Esophagus squamous epithelium (tissue), 4 donors: Measurements from ENCODE around the gene SH3BP5L.

Experiments used
- POLR2A ChIP-seq, 4 donors: fragments of 450-650 bp; IDR thresholded peaks; one replicate each; pipeline ENCODE4 v1.6.1; 2017; ENCODE audit warnings: antibody characterized with exemption in 4 of 4, mild to moderate bottlenecking in 4 of 4, moderate library complexity in 3 of 4
- TF ChIP-seq, protein P1 (sequence below), 6 experiments: fragments of 450-650 bp in 4 of 6; fragments of 200-600 bp in 2 of 6; sonication (generic) in 2 of 6; IDR thresholded peaks; one replicate each; pipeline ENCODE4 v1.5.1; 2016 to 2019; ENCODE audit warnings: antibody characterized with exemption in 6 of 6, mild to moderate bottlenecking in 4 of 6, moderate library complexity in 4 of 6

DNA sequence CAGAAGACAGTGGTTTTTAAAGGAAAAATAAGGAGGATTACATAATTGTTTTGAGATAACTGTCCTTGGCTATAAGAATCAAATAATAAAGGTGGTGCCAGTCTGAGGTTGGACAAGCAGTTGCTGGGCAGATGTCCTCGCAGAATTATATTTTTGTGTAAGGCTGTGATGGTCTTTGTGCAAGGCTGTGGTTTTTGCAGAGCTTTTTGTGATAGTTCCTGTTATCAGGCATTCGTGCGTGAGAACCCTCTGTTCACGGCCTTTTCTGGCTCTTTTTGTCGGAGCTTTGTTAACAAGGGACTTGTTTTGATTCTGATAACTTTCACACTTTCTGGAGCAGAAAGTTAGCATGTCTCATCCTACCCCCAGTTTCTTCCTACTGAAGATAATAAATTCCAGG is 33.4 kb downstream of the SH3BP5L start:
- TF ChIP-seq, protein P1, sequence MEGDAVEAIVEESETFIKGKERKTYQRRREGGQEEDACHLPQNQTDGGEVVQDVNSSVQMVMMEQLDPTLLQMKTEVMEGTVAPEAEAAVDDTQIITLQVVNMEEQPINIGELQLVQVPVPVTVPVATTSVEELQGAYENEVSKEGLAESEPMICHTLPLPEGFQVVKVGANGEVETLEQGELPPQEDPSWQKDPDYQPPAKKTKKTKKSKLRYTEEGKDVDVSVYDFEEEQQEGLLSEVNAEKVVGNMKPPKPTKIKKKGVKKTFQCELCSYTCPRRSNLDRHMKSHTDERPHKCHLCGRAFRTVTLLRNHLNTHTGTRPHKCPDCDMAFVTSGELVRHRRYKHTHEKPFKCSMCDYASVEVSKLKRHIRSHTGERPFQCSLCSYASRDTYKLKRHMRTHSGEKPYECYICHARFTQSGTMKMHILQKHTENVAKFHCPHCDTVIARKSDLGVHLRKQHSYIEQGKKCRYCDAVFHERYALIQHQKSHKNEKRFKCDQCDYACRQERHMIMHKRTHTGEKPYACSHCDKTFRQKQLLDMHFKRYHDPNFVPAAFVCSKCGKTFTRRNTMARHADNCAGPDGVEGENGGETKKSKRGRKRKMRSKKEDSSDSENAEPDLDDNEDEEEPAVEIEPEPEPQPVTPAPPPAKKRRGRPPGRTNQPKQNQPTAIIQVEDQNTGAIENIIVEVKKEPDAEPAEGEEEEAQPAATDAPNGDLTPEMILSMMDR (IDR thresholded peaks at IDR 0.05) = no peak
- TF ChIP-seq POLR2A (IDR thresholded peaks at IDR 0.05) = no peak
